A673 (cell line): Measurements from ENCODE around the gene INPP5F.

ENCODE experiments used
- EZH2 ChIP-seq: fragments of 200-600 bp; sonication (generic); IDR thresholded peaks from 2 replicates; pipeline ENCODE4 v1.6.1; 2017; ENCODE audit warnings: borderline replicate concordance, low read depth, mild to moderate bottlenecking, mixed read lengths, antibody characterized with exemption, low read length; ENCODE audit not compliant: poor library complexity, severe bottlenecking
- TF ChIP-seq, protein P1 (sequence below): fragments of 300-800, 200-600 bp; sonication (generic); conservative IDR thresholded peaks from 2 replicates; pipeline ENCODE4 v1.5.1; 2017; ENCODE audit warnings: low read depth, mild to moderate bottlenecking, antibody characterized with exemption, low read length, moderate library complexity, mixed read lengths

DNA sequence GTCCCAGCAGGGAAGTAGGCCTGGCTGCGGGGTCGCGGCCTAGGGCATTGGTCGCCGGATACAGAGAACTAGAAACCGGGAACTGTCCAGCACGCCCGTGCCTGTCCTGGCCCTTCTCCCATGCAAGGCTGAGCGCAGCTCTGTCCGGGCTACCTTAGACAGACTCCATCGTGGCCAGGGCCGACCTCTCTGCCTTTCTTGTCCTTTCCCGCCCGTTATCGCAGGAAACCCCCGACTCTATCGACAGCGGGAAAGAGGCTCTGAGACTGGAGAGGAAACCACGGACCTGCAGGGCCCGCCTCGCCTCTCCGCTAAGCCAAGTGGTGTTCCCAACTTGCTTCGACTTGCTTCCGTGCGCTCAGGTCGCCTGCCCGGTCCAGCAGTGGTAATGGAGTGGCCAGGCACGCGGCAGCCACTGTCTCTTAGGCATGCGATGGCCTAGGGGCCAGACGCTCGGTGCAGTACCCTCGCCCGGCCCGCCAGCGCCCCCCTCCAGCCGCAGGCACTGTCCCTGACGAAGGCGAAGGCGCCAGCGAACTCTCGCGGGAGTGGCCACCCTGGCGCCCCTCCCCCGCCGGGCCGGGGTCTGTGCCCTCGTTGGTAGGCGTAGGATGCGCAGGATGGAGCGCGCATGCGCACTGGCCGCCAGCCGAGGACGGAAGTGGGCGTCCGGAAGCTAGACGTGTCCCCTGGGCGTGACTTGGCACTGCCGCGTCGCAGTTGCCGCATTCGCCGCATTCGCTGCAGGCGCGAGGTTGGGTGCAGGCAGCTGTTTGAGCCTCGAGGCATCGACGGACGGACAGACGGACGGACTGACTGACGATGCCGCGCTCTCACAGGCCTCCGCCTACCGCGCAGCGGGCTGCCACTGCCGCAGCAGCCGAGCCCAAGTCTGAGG is 92.4 kb downstream of the INPP5F start:
- TF ChIP-seq, protein P1, sequence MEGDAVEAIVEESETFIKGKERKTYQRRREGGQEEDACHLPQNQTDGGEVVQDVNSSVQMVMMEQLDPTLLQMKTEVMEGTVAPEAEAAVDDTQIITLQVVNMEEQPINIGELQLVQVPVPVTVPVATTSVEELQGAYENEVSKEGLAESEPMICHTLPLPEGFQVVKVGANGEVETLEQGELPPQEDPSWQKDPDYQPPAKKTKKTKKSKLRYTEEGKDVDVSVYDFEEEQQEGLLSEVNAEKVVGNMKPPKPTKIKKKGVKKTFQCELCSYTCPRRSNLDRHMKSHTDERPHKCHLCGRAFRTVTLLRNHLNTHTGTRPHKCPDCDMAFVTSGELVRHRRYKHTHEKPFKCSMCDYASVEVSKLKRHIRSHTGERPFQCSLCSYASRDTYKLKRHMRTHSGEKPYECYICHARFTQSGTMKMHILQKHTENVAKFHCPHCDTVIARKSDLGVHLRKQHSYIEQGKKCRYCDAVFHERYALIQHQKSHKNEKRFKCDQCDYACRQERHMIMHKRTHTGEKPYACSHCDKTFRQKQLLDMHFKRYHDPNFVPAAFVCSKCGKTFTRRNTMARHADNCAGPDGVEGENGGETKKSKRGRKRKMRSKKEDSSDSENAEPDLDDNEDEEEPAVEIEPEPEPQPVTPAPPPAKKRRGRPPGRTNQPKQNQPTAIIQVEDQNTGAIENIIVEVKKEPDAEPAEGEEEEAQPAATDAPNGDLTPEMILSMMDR = no peak
- TF ChIP-seq EZH2 = no peak
